H1 (cell line): ENCODE data around the gene CALHM2. TPM values are rescaled to one million over a fixed set of nuclear protein-coding genes. Genes with fewer than 3 reads are reported as not detected.

ENCODE experiments used
- CTCF ChIA-PET: fragments of 300-600 bp; sonication (Branson Sonifier 250); formaldehyde crosslinking; loops from one replicate; lab custom pipeline; 2021; ENCODE audit not compliant: partially characterized antibody; lab: Charles Lee
- POLR2A ChIA-PET: fragments of 300-600 bp; sonication (Branson Sonifier 250); formaldehyde crosslinking; loops from one replicate; lab custom pipeline; 2021; ENCODE audit warnings: inconsistent platforms; ENCODE audit not compliant: partially characterized antibody; lab: Charles Lee
- DNase-seq, 2 experiments: peaks; one replicate each; pipeline versions ENCODE4 v3.0.0 to v3.0.0-alpha.2; 2010 to 2022; ENCODE audit warnings: low spot score in 2 of 2, low read depth in 1 of 2, mixed read lengths in 1 of 2
- FAIRE-seq: peaks from 2 replicates; lab custom pipeline; 2011; peaks lifted over from hg19 to GRCh38; lab: Jason Lieb, UNC
- H2AFZ ChIP-seq: 2 replicates; pipeline ENCODE4 v1.8.1; 2012; ENCODE audit warnings: low read length, inconsistent platforms
- H2AK5ac ChIP-seq: 2 replicates; pipeline ENCODE4 v1.6.1; 2013; ENCODE audit warnings: low read depth, low read length
- H2BK120ac ChIP-seq: replicated peaks from 2 replicates; pipeline ENCODE3; 2013; ENCODE audit warnings: low read depth, low read length, inconsistent platforms
- H2BK12ac ChIP-seq: 2 replicates; pipeline ENCODE4 v1.6.1; 2013; ENCODE audit warnings: low read depth, low read length
- H2BK15ac ChIP-seq: 2 replicates; pipeline ENCODE4 v1.6.1; 2013; ENCODE audit warnings: low read length
- H2BK20ac ChIP-seq: 2 replicates; pipeline ENCODE4 v1.6.1; 2013; ENCODE audit warnings: low read length
- H2BK5ac ChIP-seq: 2 replicates; pipeline ENCODE4 v1.6.1; 2013; ENCODE audit warnings: low read depth, low read length
- H3K14ac ChIP-seq: 2 replicates; pipeline ENCODE4 v1.6.1; 2013; ENCODE audit warnings: inconsistent platforms; ENCODE audit not compliant: insufficient read length
- H3K18ac ChIP-seq: 2 replicates; pipeline ENCODE4 v1.6.1; 2013; ENCODE audit warnings: low read length; ENCODE audit errors: extremely low read depth
- H3K23ac ChIP-seq: 2 replicates; pipeline ENCODE4 v1.6.1; 2013; ENCODE audit warnings: inconsistent platforms; ENCODE audit not compliant: insufficient read length
- H3K23me2 ChIP-seq: 2 replicates; pipeline ENCODE4 v1.6.1; 2013; ENCODE audit warnings: low read depth, low read length
- H3K27ac ChIP-seq: 2 replicates; pipeline ENCODE4 v1.6.1; 2011; ENCODE audit warnings: low read depth, low read length, inconsistent platforms
- H3K27me3 ChIP-seq, 4 experiments: replicated peaks in 1 of 4; 1 replicate in 1 of 4; 2 replicates in 3 of 4; pipeline versions ENCODE4 v1.6.1 to v1.8.1; 2011 to 2013; ENCODE audit warnings: low read length in 3 of 4, mild to moderate bottlenecking in 3 of 4, inconsistent platforms in 2 of 4, mixed read lengths in 2 of 4, moderate library complexity in 1 of 4; ENCODE audit not compliant: control insufficient read depth in 3 of 4, insufficient read depth in 3 of 4; ENCODE audit errors: extremely low read depth in 1 of 4
- H3K36me3 ChIP-seq, 4 experiments: 2 replicates each; pipeline versions ENCODE4 v1.6.1 to v1.8.1; 2011 to 2013; ENCODE audit warnings: mild to moderate bottlenecking in 4 of 4, low read length in 3 of 4, moderate library complexity in 2 of 4, control low read depth in 1 of 4, inconsistent platforms in 1 of 4; ENCODE audit not compliant: insufficient read depth in 4 of 4, control insufficient read depth in 2 of 4
- H3K4ac ChIP-seq: replicated peaks from 2 replicates; pipeline ENCODE3; 2013; ENCODE audit warnings: low read length, low read depth, mixed read lengths, inconsistent platforms; ENCODE audit not compliant: insufficient read length
- H3K4me1 ChIP-seq, 4 experiments: replicated peaks in 1 of 4; 1 replicate in 1 of 4; 2 replicates in 3 of 4; pipeline versions ENCODE4 v1.6.1 to v1.8.1; 2011 to 2013; ENCODE audit warnings: low read length in 3 of 4, inconsistent platforms in 2 of 4, mixed read lengths in 1 of 4; ENCODE audit not compliant: insufficient read depth in 4 of 4, control insufficient read depth in 3 of 4
- H3K4me2 ChIP-seq, 2 experiments: 2 replicates each; pipeline versions ENCODE4 v1.6.1 to v1.8.1; 2011 to 2013; ENCODE audit warnings: low read depth in 2 of 2, low read length in 2 of 2, control low read depth in 1 of 2, inconsistent platforms in 1 of 2, mild to moderate bottlenecking in 1 of 2; ENCODE audit not compliant: insufficient read depth in 1 of 2
- H3K4me3 ChIP-seq, 4 experiments: fragments of 200-600, 300-600 bp in 1 of 4; sonication (generic), shearing (Covaris generic), sonication (Bioruptor Twin) in 1 of 4; 2 replicates each; pipeline versions ENCODE4 v1.5.1 to v1.8.1; 2011 to 2016; ENCODE audit warnings: low read length in 4 of 4, low read depth in 3 of 4, control low read depth in 2 of 4, inconsistent platforms in 2 of 4, mild to moderate bottlenecking in 2 of 4, mixed read lengths in 1 of 4, moderate library complexity in 1 of 4; ENCODE audit not compliant: insufficient read depth in 2 of 4; ENCODE audit errors: extremely low read depth in 1 of 4
- H3K56ac ChIP-seq: replicated peaks from 2 replicates; pipeline ENCODE3; 2013; ENCODE audit warnings: low read depth, mild to moderate bottlenecking, mixed read lengths, low read length, inconsistent platforms; ENCODE audit not compliant: insufficient read length
- H3K79me1 ChIP-seq: 2 replicates; pipeline ENCODE4 v1.6.1; 2013; ENCODE audit warnings: low read depth, low read length, control low read depth
- H3K79me2 ChIP-seq, 2 experiments: 2 replicates each; pipeline versions ENCODE4 v1.6.1 to v1.8.1; 2012 to 2013; ENCODE audit warnings: low read length in 2 of 2, mild to moderate bottlenecking in 2 of 2, inconsistent platforms in 1 of 2; ENCODE audit not compliant: insufficient read depth in 2 of 2, control insufficient read depth in 1 of 2
- H3K9ac ChIP-seq, 4 experiments: replicated peaks in 1 of 4; 1 replicate in 1 of 4; 2 replicates in 3 of 4; pipeline versions ENCODE4 v1.6.1 to v1.8.1; 2011 to 2013; ENCODE audit warnings: low read depth in 3 of 4, low read length in 3 of 4, control low read depth in 2 of 4, mild to moderate bottlenecking in 2 of 4, moderate library complexity in 2 of 4, inconsistent platforms in 1 of 4; ENCODE audit errors: extremely low read depth in 1 of 4
- H3K9me3 ChIP-seq, 2 experiments: 2 replicates each; pipeline versions ENCODE4 v1.6.1 to v1.8.1; 2012 to 2013; ENCODE audit warnings: mild to moderate bottlenecking in 2 of 2, moderate library complexity in 2 of 2, control low read depth in 1 of 2, inconsistent platforms in 1 of 2, low read depth in 1 of 2, low read length in 1 of 2, mixed read lengths in 1 of 2; ENCODE audit not compliant: insufficient read depth in 2 of 2
- H4K20me1 ChIP-seq, 2 experiments: replicated peaks in 1 of 2; 2 replicates each; pipeline versions ENCODE3 to v1.8.1; 2011 to 2013; ENCODE audit warnings: inconsistent platforms in 2 of 2, low read length in 2 of 2, mild to moderate bottlenecking in 1 of 2; ENCODE audit not compliant: insufficient read depth in 2 of 2, control insufficient read depth in 1 of 2
- H4K5ac ChIP-seq: 2 replicates; pipeline ENCODE4 v1.6.1; 2013; ENCODE audit warnings: low read length, low read depth, mixed read lengths, inconsistent platforms; ENCODE audit not compliant: insufficient read length
- H4K8ac ChIP-seq: 2 replicates; pipeline ENCODE4 v1.8.0; 2013; ENCODE audit warnings: mild to moderate bottlenecking, moderate library complexity, low read length, inconsistent platforms; ENCODE audit not compliant: insufficient read depth; ENCODE audit errors: extremely low read depth
- H4K91ac ChIP-seq: replicated peaks from 2 replicates; pipeline ENCODE3; 2013; ENCODE audit warnings: low read length, mixed read lengths, inconsistent platforms; ENCODE audit not compliant: insufficient read length
- BCL11A ChIP-seq, 2 experiments: IDR thresholded peaks; one replicate each; pipeline ENCODE4 v1.6.1; 2011; ENCODE audit warnings: low read depth in 2 of 2, low read length in 2 of 2, mild to moderate bottlenecking in 2 of 2
- EP300 ChIP-seq, 2 experiments: IDR thresholded peaks; 1 replicate in 1 of 2; 2 replicates in 1 of 2; pipeline ENCODE4 v1.6.1; 2011 to 2012; ENCODE audit warnings: low read depth in 2 of 2, low read length in 2 of 2, mild to moderate bottlenecking in 2 of 2, borderline replicate concordance in 1 of 2, inconsistent platforms in 1 of 2, moderate library complexity in 1 of 2
- FOSL1 ChIP-seq: IDR thresholded peaks from 2 replicates; pipeline ENCODE4 v1.6.1; 2011; ENCODE audit warnings: mild to moderate bottlenecking, low read depth, low read length, moderate library complexity; ENCODE audit not compliant: insufficient read depth
- GABPA ChIP-seq: IDR thresholded peaks from 2 replicates; pipeline ENCODE4 v1.6.1; 2011; ENCODE audit warnings: mild to moderate bottlenecking, low read length, moderate library complexity, borderline replicate concordance; ENCODE audit not compliant: insufficient read depth
- PHF8 ChIP-seq: fragments of 200-600 bp; sonication (generic); conservative IDR thresholded peaks from 2 replicates; pipeline ENCODE4 v1.7.1; 2012; ENCODE audit warnings: low read depth, mild to moderate bottlenecking, inconsistent platforms, low read length, moderate library complexity
- RBBP5 ChIP-seq: IDR thresholded peaks from 2 replicates; pipeline ENCODE4 v1.7.1; 2012; ENCODE audit warnings: low read depth, mild to moderate bottlenecking, inconsistent platforms, low read length, moderate library complexity, borderline replicate concordance
- TAF7 ChIP-seq: optimal IDR thresholded peaks from 2 replicates; pipeline ENCODE3; 2011; ENCODE audit warnings: low read depth, mild to moderate bottlenecking, inconsistent platforms, low read length, moderate library complexity, borderline replicate concordance
- TBP ChIP-seq: IDR thresholded peaks from 2 replicates; pipeline ENCODE4 v1.6.1; 2011; ENCODE audit warnings: low read depth, low read length, improper control_type of control experiment
- WGBS, 2 experiments: shearing (Covaris generic) in 1 of 2; methylation state at CpG; one replicate each; pipeline versions ENCODE4 v1.1.6 to v1.1.7; 2013 to 2015; ENCODE audit warnings: low lambda C conversion rate in 2 of 2, mixed read lengths in 2 of 2, inconsistent platforms in 1 of 2, low coverage in 1 of 2, missing lambda C conversion rate in 1 of 2; ENCODE audit not compliant: insufficient replicate concordance in 2 of 2, insufficient coverage in 1 of 2, insufficient read length in 1 of 2; ENCODE audit errors: extremely low coverage in 1 of 2, missing lambda C conversion rate in 1 of 2; 5-methylcytosine and 5-hydroxymethylcytosine counted together
- polyA plus RNA-seq, 7 experiments: library from polyadenylated mRNA; depleted of rRNA in 3 of 7; stranded (reverse) in 5 of 7; unstranded in 2 of 7; fragments of >200 nt in 5 of 7; fragments of 200-250 nt in 2 of 7; gene quantifications; 1 replicate in 5 of 7; 2 replicates in 1 of 7; 4 replicates in 1 of 7; pipeline versions ENCODE4 v1.2.1 to v1.2.3, GENCODE V29; 2011 to 2013; ENCODE audit warnings: missing spikeins in 2 of 7, mixed read lengths in 2 of 7
- total RNA-seq: library from RNA; stranded (reverse); fragmentation: NEBNext Ultra II Directional; extraction: Animal tissue kit (Norgen Biotek cat#: 25700); gene quantifications from 2 replicates; pipeline ENCODE4 v1.2.1, GENCODE V29; 2021
- TF ChIP-seq, protein P1 (sequence below): IDR thresholded peaks from 2 replicates; pipeline ENCODE4 v1.6.1; 2012; ENCODE audit warnings: inconsistent platforms

Gene CALHM2
- total and polyA plus RNA-seq, 2 of the 8 experiments (the other 6 are each of a cell fraction or from before 2014, with no cell fraction given), result 1.2 to 2.4 TPM

DNA sequence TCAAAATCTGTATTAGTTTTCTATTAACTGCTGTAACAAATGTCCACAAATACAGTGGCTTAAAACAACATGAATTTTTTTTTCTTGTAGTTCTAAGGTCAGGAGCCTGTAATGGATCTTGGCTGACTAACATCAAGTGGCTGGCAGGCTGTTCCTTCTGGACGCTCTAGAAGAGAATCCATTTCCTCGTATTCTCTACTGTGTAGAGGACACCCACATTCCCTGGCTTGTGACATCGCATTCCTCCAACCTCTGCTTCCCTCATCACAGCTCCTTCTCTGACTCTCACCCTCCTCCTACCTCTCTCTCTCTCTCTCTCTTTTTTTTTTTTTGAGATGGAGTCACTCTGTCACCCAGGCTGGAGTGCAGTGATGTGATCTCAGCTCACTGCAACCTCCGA lies 11.3 kb upstream of the CALHM2 start:
- H3K56ac ChIP-seq, result no peak overlapping the region
- no peak overlapping the region for H3K4me3 ChIP-seq
- no peak overlapping the region for H2AFZ ChIP-seq
- H2BK20ac ChIP-seq, result no peak overlapping the region
- no peak overlapping the region for H4K5ac ChIP-seq
- no peaks in the 10 kb centered on the region for H3K9me3 ChIP-seq
- H4K8ac ChIP-seq, result no peak overlapping the region
- no peak overlapping the region for H2BK5ac ChIP-seq
- WGBS, 2 experiments, result 90% methylated on average over 3 of the region's 4 CpGs; no CpG with 5 or more reads in 1 of the 2 experiments
- no peak overlapping the region for H2BK12ac ChIP-seq
- peaks cover 0 to 6% (median 5%) of the 10 kb centered on the region in 4 experiments; a peak in 4 of 7 replicates for H3K4me1 ChIP-seq
- no peaks in the 10 kb centered on the region for H4K20me1 ChIP-seq
- ChIA-PET POLR2A (interaction anchor here (1.4 kb wide), 1 partner anchor 9 kb away, joined by 3 read pairs; no protein-coding TSS in a partner anchor), CTCF (interaction anchor here (0.6 to 5.3 kb wide), 3 partner anchors 12 to 21 kb away, joined by 3 to 39 read pairs (median 30); no protein-coding TSS in a partner anchor)
- no peak overlapping the region for H3K14ac ChIP-seq
- no peaks in the 10 kb centered on the region for H3K79me1 ChIP-seq
- no peak overlapping the region for H3K4ac ChIP-seq
- H3K27ac ChIP-seq, result no peak overlapping the region
- no peak for DNase-seq
- no peaks in the 10 kb centered on the region for H3K27me3 ChIP-seq
- no peak overlapping the region for H3K9ac ChIP-seq
- no peaks in the 10 kb centered on the region for H3K23me2 ChIP-seq
- no peak overlapping the region for H3K4me2 ChIP-seq
- no peaks in the 10 kb centered on the region for H3K36me3 ChIP-seq
- H2BK15ac ChIP-seq, result no peak overlapping the region
- no peak overlapping the region for H4K91ac ChIP-seq
- H2AK5ac ChIP-seq, result no peak overlapping the region
- H3K23ac ChIP-seq, result no peak overlapping the region
- no peak overlapping the region for H2BK120ac ChIP-seq
- H3K18ac ChIP-seq, result no peak overlapping the region
- FAIRE-seq, result no peak
- H3K79me2 ChIP-seq, result no peaks in the 10 kb centered on the region
- no peak for TF ChIP-seq FOSL1
- no peak for TF ChIP-seq TBP
- TF ChIP-seq RBBP5, result no peak
- no peak for TF ChIP-seq GABPA
- no peak for TF ChIP-seq EP300 (IDR thresholded peaks at IDR 0.05; ENCODE audit: borderline replicate concordance in 1 of 2, low read depth in 2 of 2, low read length in 2 of 2)
- TF ChIP-seq TAF7, result no peak
- TF ChIP-seq, protein P1, sequence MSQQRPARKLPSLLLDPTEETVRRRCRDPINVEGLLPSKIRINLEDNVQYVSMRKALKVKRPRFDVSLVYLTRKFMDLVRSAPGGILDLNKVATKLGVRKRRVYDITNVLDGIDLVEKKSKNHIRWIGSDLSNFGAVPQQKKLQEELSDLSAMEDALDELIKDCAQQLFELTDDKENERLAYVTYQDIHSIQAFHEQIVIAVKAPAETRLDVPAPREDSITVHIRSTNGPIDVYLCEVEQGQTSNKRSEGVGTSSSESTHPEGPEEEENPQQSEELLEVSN, result no peak
- no peak for TF ChIP-seq BCL11A (IDR thresholded peaks at IDR 0.05; ENCODE audit: low read depth in 2 of 2, low read length in 2 of 2)
- no peak for TF ChIP-seq PHF8
